ENCODE measurements around the gene PDK2.

Gene PDK2

DNA sequence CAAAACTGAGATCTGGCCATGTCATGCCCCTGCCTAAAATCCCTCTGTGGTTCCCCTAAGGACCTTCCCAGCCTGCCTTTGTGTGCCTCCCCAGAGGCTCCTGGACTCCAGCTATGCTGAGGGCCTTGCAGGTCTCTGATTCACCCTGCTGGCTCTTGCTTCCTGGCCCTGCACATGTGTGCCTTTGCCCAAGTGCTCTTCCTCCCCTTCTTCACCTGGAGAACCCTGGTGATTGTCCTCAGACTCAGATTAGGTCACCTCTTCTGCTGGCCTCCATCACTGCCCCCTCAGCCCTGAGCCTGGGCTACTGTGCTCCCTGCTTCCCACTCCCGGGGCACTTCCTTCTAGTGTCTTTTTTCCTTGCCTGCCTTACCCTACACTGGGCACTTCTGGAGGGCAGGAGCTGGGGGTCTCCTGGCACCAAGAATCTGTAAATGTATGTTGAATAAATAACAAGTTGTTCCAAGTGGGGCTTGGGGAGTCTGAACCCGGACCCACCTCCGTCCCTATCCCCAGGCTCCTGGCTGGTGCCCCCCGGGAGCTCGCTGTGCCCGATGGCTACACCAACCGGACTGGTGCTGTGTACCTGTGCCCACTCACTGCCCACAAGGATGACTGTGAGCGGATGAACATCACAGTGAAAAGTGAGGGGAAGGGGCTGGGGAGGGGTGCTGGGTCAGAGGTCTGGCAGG, 31.4 kb upstream of the PDK2 start:
- Mint-ChIP-seq H3K9me3 (no peaks in the 10 kb centered on the region), H3K4me1 (peaks cover 6% of the 10 kb centered on the region), H3K27ac (no peak overlapping the region), H3K36me3 (peaks cover 4% of the 10 kb centered on the region), H3K27me3 (peaks cover 2% of the 10 kb centered on the region), H3K4me3 (no peak overlapping the region)
- ATAC-seq (ENCODE audit: low read depth) (no peak), DNase-seq (ENCODE audit: low spot score in 2 of 2) (no peak)

DNA sequence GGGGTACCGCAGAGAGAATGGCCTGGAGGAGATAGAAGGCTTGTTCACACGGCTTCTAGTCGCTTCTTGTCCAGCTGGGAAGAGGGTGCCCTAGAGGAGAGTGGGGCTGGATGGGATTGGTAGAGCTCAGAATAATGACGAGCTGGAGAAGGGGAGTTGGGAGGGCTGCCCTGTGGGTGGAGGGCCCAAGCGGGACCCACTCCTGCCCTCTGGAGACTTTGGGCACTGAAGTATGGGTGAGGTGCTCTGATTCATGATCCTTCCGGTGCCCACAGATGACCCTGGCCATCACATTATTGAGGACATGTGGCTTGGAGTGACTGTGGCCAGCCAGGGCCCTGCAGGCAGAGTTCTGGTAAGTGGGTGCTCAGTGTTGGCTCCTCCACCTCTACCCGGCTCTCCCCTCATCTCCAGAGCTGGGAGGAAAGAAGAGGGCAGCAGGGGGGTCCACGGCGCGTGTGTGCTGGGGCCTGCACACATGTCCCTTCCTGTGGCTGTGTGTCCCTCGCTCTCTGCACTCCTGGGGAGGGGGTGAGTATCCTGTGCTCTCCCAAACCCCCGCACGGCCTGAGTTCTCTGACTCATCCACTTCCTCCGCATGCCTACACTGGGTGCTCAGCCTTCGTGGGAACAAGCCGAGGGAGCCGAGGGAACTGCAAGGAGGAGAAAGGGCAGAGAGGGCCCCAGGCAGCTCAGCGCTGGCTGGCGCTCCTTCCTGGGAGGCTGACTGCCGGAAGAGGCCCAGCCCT, 30.7 kb upstream of the PDK2 start:
- no peak for ATAC-seq (ENCODE audit: low read depth)
- no peak overlapping the region for H3K27ac Mint-ChIP-seq
- no peak for DNase-seq (ENCODE audit: low spot score in 2 of 2)
- no peak overlapping the region for H3K4me3 Mint-ChIP-seq
- H3K27me3 Mint-ChIP-seq = peaks cover 2% of the 10 kb centered on the region
- H3K4me1 Mint-ChIP-seq = peaks cover 4% of the 10 kb centered on the region
- no peaks in the 10 kb centered on the region for H3K9me3 Mint-ChIP-seq
- H3K36me3 Mint-ChIP-seq = peaks cover 4% of the 10 kb centered on the region

DNA sequence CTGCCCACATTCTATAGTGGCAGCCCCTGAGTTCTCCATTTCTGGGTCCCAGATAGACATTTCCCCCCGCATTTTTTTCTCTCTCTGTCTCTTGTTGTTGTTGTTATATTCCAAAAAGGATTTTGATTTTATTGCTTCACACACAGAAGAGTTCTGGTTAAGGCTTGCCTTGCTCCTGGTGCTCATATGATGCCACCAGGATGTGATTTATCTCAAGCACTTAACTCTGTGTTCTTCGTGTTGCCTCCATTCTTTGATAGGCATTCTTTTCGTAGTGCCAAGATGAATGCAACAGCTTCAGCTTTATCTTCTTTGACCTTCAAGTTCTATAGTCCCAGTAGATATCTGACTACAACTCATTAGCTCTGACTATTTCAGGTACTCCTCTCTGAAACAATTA, 30.1 kb upstream of the PDK2 start:
- Mint-ChIP-seq H3K36me3 (peaks cover 8% of the 10 kb centered on the region), H3K9me3 (no peaks in the 10 kb centered on the region), H3K27me3 (no peaks in the 10 kb centered on the region), H3K4me3 (no peak overlapping the region), H3K4me1 (no peaks in the 10 kb centered on the region), H3K27ac (no peak overlapping the region)
- no peak for ATAC-seq (ENCODE audit: low read depth)
- DNase-seq (ENCODE audit: low spot score in 2 of 2) = no peak

DNA sequence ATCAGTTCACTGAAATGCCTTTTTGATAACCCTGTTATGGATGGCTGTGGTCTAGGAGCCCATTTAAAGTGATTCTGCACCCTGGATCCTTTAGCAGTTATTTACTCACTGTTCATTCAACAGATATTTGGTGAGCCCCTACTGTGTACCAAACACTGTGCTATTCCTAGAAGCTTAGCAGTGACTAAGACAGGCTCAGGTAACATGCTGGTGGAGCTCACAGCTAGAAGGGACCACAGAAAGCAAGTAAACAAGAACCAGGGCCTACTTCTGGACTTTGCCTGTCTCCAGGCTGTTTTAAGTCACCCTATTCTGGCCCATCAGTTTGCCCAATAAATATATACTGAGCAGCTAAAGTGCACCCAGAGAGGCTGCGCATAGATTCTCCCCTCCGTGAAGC, 28.2 kb upstream of the PDK2 start:
- no peaks in the 10 kb centered on the region for H3K9me3 Mint-ChIP-seq
- DNase-seq (ENCODE audit: low spot score in 2 of 2) (no peak), ATAC-seq (ENCODE audit: low read depth) (no peak)
- no peak overlapping the region for H3K4me3 Mint-ChIP-seq
- H3K36me3 Mint-ChIP-seq = peaks cover 19% of the 10 kb centered on the region
- no peaks in the 10 kb centered on the region for H3K27me3 Mint-ChIP-seq
- peaks cover 1% of the 10 kb centered on the region for H3K4me1 Mint-ChIP-seq
- H3K27ac Mint-ChIP-seq = no peak overlapping the region

- no peaks in the 10 kb centered on the region for H3K9me3 Mint-ChIP-seq
- DNase-seq (ENCODE audit: low spot score in 2 of 2) = no peak
- ATAC-seq (ENCODE audit: low read depth) = no peak
- H3K4me3 Mint-ChIP-seq = no peak overlapping the region
- no peak overlapping the region for H3K27ac Mint-ChIP-seq
- H3K36me3 Mint-ChIP-seq = peaks cover 21% of the 10 kb centered on the region
- peaks cover 4% of the 10 kb centered on the region for H3K4me1 Mint-ChIP-seq
- no peaks in the 10 kb centered on the region for H3K27me3 Mint-ChIP-seq
Measured at GRCh38 chr17:50067996-50068395, 27.2 kb upstream of the PDK2 start.

- no peak overlapping the region for H3K4me3 Mint-ChIP-seq
- peaks cover 4% of the 10 kb centered on the region for H3K4me1 Mint-ChIP-seq
- no peaks in the 10 kb centered on the region for H3K27me3 Mint-ChIP-seq
- no peak overlapping the region for H3K27ac Mint-ChIP-seq
- H3K36me3 Mint-ChIP-seq = peaks cover 19% of the 10 kb centered on the region
- DNase-seq (ENCODE audit: low spot score in 2 of 2) (no peak), ATAC-seq (ENCODE audit: low read depth) (no peak)
- H3K9me3 Mint-ChIP-seq = no peaks in the 10 kb centered on the region
Measured at GRCh38 chr17:50070908-50071680, 24.1 kb upstream of the PDK2 start.

DNA sequence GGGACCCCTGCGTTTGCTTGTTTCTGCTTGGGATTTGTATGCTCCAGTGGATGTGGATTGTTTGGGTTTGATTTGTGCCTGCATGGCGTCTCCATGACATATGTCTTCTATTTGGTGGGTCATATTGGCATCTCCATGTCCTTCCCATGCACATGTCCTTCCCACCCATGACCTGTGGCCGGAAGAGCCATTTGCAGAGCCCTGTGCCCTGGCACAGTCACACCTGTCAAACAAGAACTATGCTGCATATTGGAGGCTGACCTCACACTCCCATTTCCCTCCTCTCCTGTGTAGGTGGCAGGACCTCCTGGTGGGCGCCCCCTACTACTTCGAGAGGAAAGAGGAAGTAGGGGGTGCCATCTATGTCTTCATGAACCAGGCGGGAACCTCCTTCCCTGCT, 23.5 kb upstream of the PDK2 start:
- ATAC-seq (ENCODE audit: low read depth) (no peak), DNase-seq (ENCODE audit: low spot score in 2 of 2) (no peak)
- Mint-ChIP-seq H3K4me3 (no peak overlapping the region), H3K9me3 (no peaks in the 10 kb centered on the region), H3K27me3 (no peaks in the 10 kb centered on the region), H3K4me1 (peaks cover 4% of the 10 kb centered on the region), H3K36me3 (peaks cover 19% of the 10 kb centered on the region), H3K27ac (no peak overlapping the region)

DNA sequence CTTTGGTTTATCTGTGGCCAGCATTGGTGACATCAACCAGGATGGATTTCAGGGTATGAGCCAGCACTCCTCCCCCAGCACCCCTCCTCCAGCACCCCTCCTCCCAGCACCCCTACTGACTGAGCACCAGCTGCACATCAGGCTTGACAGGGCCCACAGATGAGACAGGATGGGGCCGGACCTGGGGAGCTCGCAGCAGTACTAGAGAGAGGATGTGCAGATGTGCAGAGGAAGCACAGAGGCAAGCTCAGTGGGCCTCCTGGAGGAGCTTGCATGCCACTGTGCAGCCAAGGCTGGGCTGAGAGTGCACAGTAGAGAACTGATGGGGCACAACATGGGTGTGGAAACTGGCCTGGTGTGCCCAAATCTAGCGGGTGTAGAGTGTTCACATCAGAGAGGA, 23.0 kb upstream of the PDK2 start:
- ATAC-seq (ENCODE audit: low read depth) = no peak
- DNase-seq (ENCODE audit: low spot score in 2 of 2) = no peak
- Mint-ChIP-seq H3K27me3 (no peaks in the 10 kb centered on the region), H3K9me3 (no peaks in the 10 kb centered on the region), H3K4me1 (peaks cover 4% of the 10 kb centered on the region), H3K36me3 (peaks cover 19% of the 10 kb centered on the region), H3K27ac (no peak overlapping the region), H3K4me3 (no peak overlapping the region)

- no peak overlapping the region for H3K27ac Mint-ChIP-seq
Measured at GRCh38 chr17:50072925-50073324, 22.2 kb upstream of the PDK2 start.

DNA sequence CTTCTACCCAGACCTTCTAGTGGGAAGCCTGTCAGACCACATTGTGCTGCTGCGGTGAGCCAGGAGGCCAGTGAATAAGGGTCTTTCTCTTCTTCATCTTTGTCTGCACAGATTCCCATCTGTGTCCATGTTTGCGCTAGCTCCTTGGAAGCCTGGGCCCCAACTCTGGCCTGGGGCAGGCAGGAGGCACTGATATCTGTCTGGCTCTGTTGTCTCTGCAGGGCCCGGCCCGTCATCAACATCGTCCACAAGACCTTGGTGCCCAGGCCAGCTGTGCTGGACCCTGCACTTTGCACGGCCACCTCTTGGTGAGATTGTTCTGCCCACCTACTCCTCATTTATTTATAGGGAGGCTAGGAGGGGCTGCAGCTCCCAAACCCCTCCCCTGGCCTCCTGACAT, 20.9 kb upstream of the PDK2 start:
- H3K4me3 Mint-ChIP-seq = no peak overlapping the region
- DNase-seq (ENCODE audit: low spot score in 2 of 2) = no peak

More at GRCh38 chr17:50072925-50073324, 22.2 kb upstream of the PDK2 start:
- Mint-ChIP-seq H3K4me1 (peaks cover 4% of the 10 kb centered on the region), H3K9me3 (no peaks in the 10 kb centered on the region), H3K36me3 (peaks cover 19% of the 10 kb centered on the region), H3K4me3 (no peak overlapping the region), H3K27me3 (no peaks in the 10 kb centered on the region)
- no peak for DNase-seq (ENCODE audit: low spot score in 2 of 2)
- ATAC-seq (ENCODE audit: low read depth) = no peak

DNA sequence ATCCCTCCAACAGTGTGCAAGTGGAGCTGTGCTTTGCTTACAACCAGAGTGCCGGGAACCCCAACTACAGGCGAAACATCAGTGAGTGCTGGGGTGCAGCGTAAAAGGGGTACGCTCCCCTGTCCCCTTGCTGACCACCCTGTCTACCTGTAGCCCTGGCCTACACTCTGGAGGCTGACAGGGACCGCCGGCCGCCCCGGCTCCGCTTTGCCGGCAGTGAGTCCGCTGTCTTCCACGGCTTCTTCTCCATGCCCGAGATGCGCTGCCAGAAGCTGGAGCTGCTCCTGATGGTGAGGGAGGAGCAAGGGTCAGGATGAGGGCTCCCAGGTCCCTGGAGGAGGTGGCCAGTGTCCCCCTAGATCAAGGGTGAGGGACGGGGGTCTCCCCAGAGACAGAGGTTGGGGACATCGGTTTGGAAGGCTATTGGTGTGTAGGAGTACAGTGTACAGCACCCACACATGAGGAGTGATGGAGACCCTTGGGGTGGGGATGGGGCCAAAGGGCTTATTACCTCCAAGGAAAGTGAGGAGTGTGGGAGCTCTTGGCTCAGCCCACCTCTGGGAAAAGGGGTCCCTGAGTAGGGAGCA, 19.6 kb upstream of the PDK2 start:
- peaks cover 16% of the 10 kb centered on the region for H3K4me1 Mint-ChIP-seq
- peaks cover 18% of the 10 kb centered on the region for H3K36me3 Mint-ChIP-seq
- no peak overlapping the region for H3K4me3 Mint-ChIP-seq
- H3K27me3 Mint-ChIP-seq = no peaks in the 10 kb centered on the region
- H3K9me3 Mint-ChIP-seq = no peaks in the 10 kb centered on the region
- no peak overlapping the region for H3K27ac Mint-ChIP-seq
- no peak for ATAC-seq (ENCODE audit: low read depth)
- no peak for DNase-seq (ENCODE audit: low spot score in 2 of 2)

More for the DNA sequence above, 20.9 kb upstream of the PDK2 start:
- Mint-ChIP-seq H3K27ac (no peak overlapping the region), H3K4me1 (peaks cover 4% of the 10 kb centered on the region), H3K36me3 (peaks cover 22% of the 10 kb centered on the region), H3K9me3 (no peaks in the 10 kb centered on the region), H3K27me3 (no peaks in the 10 kb centered on the region)
- no peak for ATAC-seq (ENCODE audit: low read depth)

DNA sequence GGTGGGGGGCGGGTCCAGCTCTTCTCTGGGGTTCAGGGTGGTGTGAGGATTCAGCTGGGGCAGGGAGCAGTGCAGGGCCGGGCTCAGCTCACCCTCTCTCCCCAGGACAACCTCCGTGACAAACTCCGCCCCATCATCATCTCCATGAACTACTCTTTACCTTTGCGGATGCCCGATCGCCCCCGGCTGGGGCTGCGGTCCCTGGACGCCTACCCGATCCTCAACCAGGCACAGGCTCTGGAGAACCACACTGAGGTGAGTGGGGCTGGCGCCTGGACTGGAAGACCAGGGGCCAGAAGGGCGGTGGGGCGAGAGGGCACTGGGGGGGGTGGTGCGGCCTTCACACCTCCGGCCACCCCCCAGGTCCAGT, 18.9 kb upstream of the PDK2 start:
- DNase-seq (ENCODE audit: low spot score in 2 of 2) (no peak), ATAC-seq (ENCODE audit: low read depth) (no peak)
- Mint-ChIP-seq H3K36me3 (peaks cover 15% of the 10 kb centered on the region), H3K9me3 (no peaks in the 10 kb centered on the region), H3K4me3 (no peak overlapping the region), H3K4me1 (peaks cover 23% of the 10 kb centered on the region), H3K27ac (no peak overlapping the region), H3K27me3 (no peaks in the 10 kb centered on the region)

GRCh38 chr17:50076591-50077235, 18.4 kb upstream of the PDK2 start:
- DNase-seq (ENCODE audit: low spot score in 2 of 2) (no peak), ATAC-seq (ENCODE audit: low read depth) (no peak)
- no peaks in the 10 kb centered on the region for H3K9me3 Mint-ChIP-seq
- no peak overlapping the region for H3K27ac Mint-ChIP-seq
- H3K4me1 Mint-ChIP-seq = peaks cover 28% of the 10 kb centered on the region
- no peak overlapping the region for H3K4me3 Mint-ChIP-seq
- peaks cover 10% of the 10 kb centered on the region for H3K36me3 Mint-ChIP-seq
- H3K27me3 Mint-ChIP-seq = no peaks in the 10 kb centered on the region

DNA sequence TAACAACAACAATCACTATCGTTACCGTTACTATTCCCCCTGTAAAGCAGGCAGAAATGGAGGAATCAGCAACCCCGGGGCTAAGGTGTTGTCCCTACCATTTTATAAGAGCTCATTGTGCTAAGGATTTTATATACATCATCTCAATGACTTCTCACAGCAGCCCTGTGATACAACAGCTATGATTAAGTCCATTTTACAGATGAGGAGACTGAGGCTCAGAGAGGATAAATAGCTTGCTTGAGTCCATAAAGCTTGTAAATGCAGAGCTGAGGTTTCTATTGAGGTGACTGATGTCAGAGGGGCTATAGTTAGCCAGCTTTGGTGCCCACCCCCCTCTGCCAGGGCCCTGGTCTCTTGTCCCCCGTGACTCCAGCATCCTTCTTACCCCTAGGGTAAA, 16.7 kb upstream of the PDK2 start:
- no peak overlapping the region for H3K27ac Mint-ChIP-seq
- no peak for ATAC-seq (ENCODE audit: low read depth)
- H3K27me3 Mint-ChIP-seq = no peaks in the 10 kb centered on the region
- no peaks in the 10 kb centered on the region for H3K9me3 Mint-ChIP-seq
- H3K36me3 Mint-ChIP-seq = peaks cover 5% of the 10 kb centered on the region
- H3K4me1 Mint-ChIP-seq = peaks cover 24% of the 10 kb centered on the region
- DNase-seq (ENCODE audit: low spot score in 2 of 2) = no peak
- no peak overlapping the region for H3K4me3 Mint-ChIP-seq
